ENCODE measurements around the gene FBXO3. TPM values are rescaled to one million over a fixed set of nuclear protein-coding genes. Genes with fewer than 3 reads are reported as not detected.

Gene FBXO3
- total and polyA plus RNA-seq, 2 of the 8 experiments (the other 6 are each of a cell fraction or from before 2014, with no cell fraction given), result 15.9 to 25.7 TPM

GRCh38 chr11:33772300-33772699 lies 2.0 kb downstream of the FBXO3 start (continued):
- TF ChIP-seq ATF3 (IDR thresholded peaks at IDR 0.05; ENCODE audit: insufficient read depth, low read depth, low read length), result no peak

Measured in H1 (cell line).